Activated T-helper 2 cell treated with anti-CD3 and anti-CD28 coated beads, Interferon-gamma antibody, Interleukin-2, Interleukin-4, amounts not matched to agents 10 μg/mL and 5 μg/mL and 100 μg/mL, durations not matched to agents 14 hours and 24 hours and 36 hours (primary cell): Measurements from ENCODE around the gene ARID3B. TPM values are rescaled to one million over a fixed set of nuclear protein-coding genes. Genes with fewer than 3 reads are reported as not detected.

Experiments
- DNase-seq: peaks from one replicate; pipeline ENCODE4 v3.0.0; 2021; ENCODE audit warnings: low spot score
- H3K27ac Mint-ChIP-seq: one replicate; pipeline ENCODE4 v1.8.0; 2021; ENCODE audit warnings: mixed read lengths
- H3K27me3 Mint-ChIP-seq: one replicate; pipeline ENCODE4 v1.8.0; 2021; ENCODE audit warnings: low read depth, mixed read lengths
- H3K36me3 Mint-ChIP-seq: one replicate; pipeline ENCODE4 v1.8.0; 2021; ENCODE audit warnings: low read depth, mixed read lengths
- H3K4me1 Mint-ChIP-seq: one replicate; pipeline ENCODE4 v1.8.0; 2021; ENCODE audit warnings: low read depth, mixed read lengths
- H3K4me3 Mint-ChIP-seq: one replicate; pipeline ENCODE4 v1.8.0; 2021; ENCODE audit warnings: low read depth, mild to moderate bottlenecking, moderate library complexity, mixed read lengths
- H3K9me3 Mint-ChIP-seq: one replicate; pipeline ENCODE4 v1.8.0; 2021; ENCODE audit warnings: mixed read lengths
- intact Hi-C: fragments of 100-400 bp; cut with micrococcal nuclease; formaldehyde crosslinking; loops from one replicate; pipeline ENCODE4 v1.15.1; 2023
- total RNA-seq: library from RNA; stranded (reverse); gene quantifications from 2 replicates; pipeline ENCODE4 v1.2.3, GENCODE V29; 2022

Gene ARID3B
- total RNA-seq, 1 donor from 2014 or later, result 35.6 TPM

DNA sequence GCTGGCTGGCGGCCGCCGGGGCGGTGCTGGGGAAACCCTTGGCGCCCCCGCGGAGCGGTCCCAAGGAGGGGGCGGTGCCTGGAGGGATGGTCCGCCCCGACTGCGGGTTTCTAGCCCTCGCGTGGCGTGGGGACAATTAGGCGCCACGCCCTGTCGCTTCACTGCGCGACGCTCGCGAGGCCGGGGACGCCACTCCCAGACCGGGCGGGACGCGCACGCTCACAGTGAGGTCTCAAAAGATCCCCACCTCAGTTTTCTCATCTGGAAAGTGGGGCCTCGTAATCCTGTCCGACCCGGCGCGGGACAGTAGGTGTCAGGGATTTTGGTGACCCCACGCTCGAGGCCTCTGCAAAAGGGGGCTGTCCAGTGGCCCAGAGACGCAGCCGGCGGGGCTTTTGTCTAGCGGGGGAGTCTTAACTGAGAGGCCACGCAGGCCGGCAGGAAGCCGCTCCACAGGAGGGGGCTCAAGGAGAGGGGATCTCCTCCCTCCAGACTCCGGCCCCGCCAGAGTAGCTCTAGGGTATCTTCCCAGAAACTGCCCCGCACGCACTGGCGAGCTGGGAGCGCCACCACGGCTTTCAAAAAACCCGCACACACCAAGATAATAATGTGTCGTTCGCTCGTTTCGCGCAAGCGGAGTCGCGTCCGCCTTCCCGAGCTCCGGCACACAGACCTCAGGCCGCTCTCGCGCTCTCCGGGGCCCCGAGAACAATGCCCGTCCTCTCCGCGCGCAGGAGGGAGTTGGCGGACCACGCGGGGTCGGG is 73.9 kb downstream of the ARID3B start:
- DNase-seq, result peak; percentile 83
- H3K27me3 Mint-ChIP-seq, result no peaks in the 10 kb centered on the region
- intact Hi-C loops, result loop anchor here (1.0 to 2.0 kb wide), 4 partner anchors 16 to 241 kb away; partner anchors contain the start of gene UBL7
- peaks cover 28% of the 10 kb centered on the region for H3K4me1 Mint-ChIP-seq
- peak overlapping the region; percentile 96 for H3K4me3 Mint-ChIP-seq
- H3K36me3 Mint-ChIP-seq, result peaks cover 21% of the 10 kb centered on the region
- no peaks in the 10 kb centered on the region for H3K9me3 Mint-ChIP-seq
- H3K27ac Mint-ChIP-seq, result peak overlapping the region; percentile 97

GRCh38 chr15:74615508-74616365 is 74.7 kb downstream of the ARID3B start, which contains the start of gene CLK3:
CLK3 (plus strand) TSS chr15:74615836; CDS start chr15:74619197, 3,361 bp downstream.
- peak within 1 kb of the TSS; percentile 97 for H3K27ac Mint-ChIP-seq

GRCh38 chr15:74616366-74616939 is 75.4 kb downstream of the ARID3B start:
- Mint-ChIP-seq H3K4me1 (peaks cover 32% of the 10 kb centered on the region), H3K36me3 (peaks cover 35% of the 10 kb centered on the region), H3K9me3 (no peaks in the 10 kb centered on the region), H3K4me3 (peak overlapping the region; percentile 96), H3K27ac (peak overlapping the region; percentile 87), H3K27me3 (no peaks in the 10 kb centered on the region)
- DNase-seq, result peak; percentile 46
- intact Hi-C loops, result no loop called here

More at GRCh38 chr15:74615508-74616365, 74.7 kb downstream of the ARID3B start, which contains the start of gene CLK3:
- H3K9me3 Mint-ChIP-seq, result no peaks in the 10 kb centered on the region
- H3K36me3 Mint-ChIP-seq, result peaks cover 29% of the 10 kb centered on the region
- no peaks in the 10 kb centered on the region for H3K27me3 Mint-ChIP-seq
- peak within 1 kb of the TSS; percentile 96 for H3K4me3 Mint-ChIP-seq
- H3K4me1 Mint-ChIP-seq, result peaks cover 28% of the 10 kb centered on the region
- peak; percentile 95 for DNase-seq
- intact Hi-C loops, result loop anchor here (1.0 to 2.0 kb wide), 4 partner anchors 17 to 241 kb away; partner anchors contain the start of gene UBL7

DNA sequence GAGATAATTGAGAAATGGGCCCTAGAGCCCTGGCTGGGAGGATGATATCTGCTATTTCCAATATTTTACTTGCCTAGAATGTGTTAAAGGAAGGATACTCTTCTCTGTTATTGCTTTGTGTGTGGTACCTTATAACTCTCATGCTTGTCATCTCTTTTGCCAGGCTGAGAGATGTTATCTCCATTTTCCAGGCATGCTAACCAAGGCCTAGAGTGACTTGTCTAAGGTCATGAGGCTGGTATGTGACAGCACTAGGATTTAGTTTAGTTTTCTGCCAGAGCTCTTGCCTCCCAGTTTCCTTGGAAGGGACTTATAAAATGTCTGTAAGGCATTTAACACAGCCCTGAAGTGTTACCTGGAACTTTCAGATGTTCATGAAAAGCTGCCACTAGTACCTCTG is 76.0 kb downstream of the ARID3B start:
- intact Hi-C loops, result no loop called here
- no peak for DNase-seq
- H3K27me3 Mint-ChIP-seq, result no peaks in the 10 kb centered on the region
- peak overlapping the region; percentile 87 for H3K27ac Mint-ChIP-seq
- peaks cover 34% of the 10 kb centered on the region for H3K4me1 Mint-ChIP-seq
- no peaks in the 10 kb centered on the region for H3K9me3 Mint-ChIP-seq
- peak overlapping the region; percentile 96 for H3K4me3 Mint-ChIP-seq
- peaks cover 40% of the 10 kb centered on the region for H3K36me3 Mint-ChIP-seq

- intact Hi-C loops, result no loop called here
- Mint-ChIP-seq H3K27ac (peak overlapping the region; percentile 17), H3K4me1 (peaks cover 37% of the 10 kb centered on the region), H3K9me3 (no peaks in the 10 kb centered on the region), H3K4me3 (no peak overlapping the region), H3K36me3 (peaks cover 57% of the 10 kb centered on the region), H3K27me3 (no peaks in the 10 kb centered on the region)
- no peak for DNase-seq
Observed at GRCh38 chr15:74618841-74619596, 78.0 kb downstream of the ARID3B start.

- H3K27ac Mint-ChIP-seq, result no peak overlapping the region
- H3K4me3 Mint-ChIP-seq, result no peak overlapping the region
- H3K9me3 Mint-ChIP-seq, result no peaks in the 10 kb centered on the region
- H3K4me1 Mint-ChIP-seq, result peaks cover 37% of the 10 kb centered on the region
- intact Hi-C loops, result no loop called here
- H3K36me3 Mint-ChIP-seq, result peaks cover 68% of the 10 kb centered on the region
- no peak for DNase-seq
- no peaks in the 10 kb centered on the region for H3K27me3 Mint-ChIP-seq
Observed at GRCh38 chr15:74619916-74620635, 79.1 kb downstream of the ARID3B start.

GRCh38 chr15:74620636-74621545 is 79.9 kb downstream of the ARID3B start:
- peaks cover 42% of the 10 kb centered on the region for H3K4me1 Mint-ChIP-seq
- no peaks in the 10 kb centered on the region for H3K27me3 Mint-ChIP-seq
- peak overlapping the region; percentile 78 for H3K27ac Mint-ChIP-seq
- intact Hi-C loops, result no loop called here
- H3K4me3 Mint-ChIP-seq, result no peak overlapping the region
- peak; percentile 72 for DNase-seq
- no peaks in the 10 kb centered on the region for H3K9me3 Mint-ChIP-seq
- peaks cover 76% of the 10 kb centered on the region for H3K36me3 Mint-ChIP-seq

DNA sequence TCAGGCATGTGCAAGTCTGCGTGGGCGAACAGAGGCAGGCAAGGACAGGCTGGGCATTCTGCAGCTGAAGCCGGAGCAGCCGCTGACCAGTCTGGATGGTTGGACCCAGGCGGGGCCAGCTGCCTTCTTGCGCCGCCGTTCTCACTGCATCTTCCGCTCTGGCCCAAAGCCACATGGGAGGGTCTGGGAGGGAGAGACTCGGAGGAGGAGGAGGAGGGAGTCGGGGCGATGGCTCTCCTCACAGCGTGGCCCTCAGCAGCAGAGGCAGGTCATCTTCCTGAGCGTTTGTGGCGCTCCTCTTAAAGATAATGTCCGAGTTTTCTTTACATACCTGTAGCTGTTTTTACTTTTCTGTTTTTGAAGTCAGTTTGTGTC is 80.5 kb downstream of the ARID3B start:
- Mint-ChIP-seq H3K27me3 (no peaks in the 10 kb centered on the region), H3K36me3 (peaks cover 80% of the 10 kb centered on the region), H3K4me3 (no peak overlapping the region), H3K4me1 (peaks cover 40% of the 10 kb centered on the region), H3K27ac (no peak overlapping the region), H3K9me3 (no peaks in the 10 kb centered on the region)
- intact Hi-C loops, result no loop called here
- DNase-seq, result no peak

- intact Hi-C loops, result no loop called here
- no peaks in the 10 kb centered on the region for H3K9me3 Mint-ChIP-seq
- peaks cover 36% of the 10 kb centered on the region for H3K4me1 Mint-ChIP-seq
- no peak overlapping the region for H3K4me3 Mint-ChIP-seq
- peaks cover 79% of the 10 kb centered on the region for H3K36me3 Mint-ChIP-seq
- DNase-seq, result no peak
- H3K27me3 Mint-ChIP-seq, result no peaks in the 10 kb centered on the region
- H3K27ac Mint-ChIP-seq, result no peak overlapping the region
Observed at GRCh38 chr15:74621936-74622335, 80.9 kb downstream of the ARID3B start.

- Mint-ChIP-seq H3K36me3 (peaks cover 82% of the 10 kb centered on the region), H3K27ac (no peak overlapping the region), H3K4me3 (no peak overlapping the region), H3K9me3 (no peaks in the 10 kb centered on the region), H3K4me1 (peaks cover 28% of the 10 kb centered on the region), H3K27me3 (no peaks in the 10 kb centered on the region)
- DNase-seq, result no peak
- intact Hi-C loops, result no loop called here
Observed at GRCh38 chr15:74622758-74623157, 81.7 kb downstream of the ARID3B start.

- Mint-ChIP-seq H3K27me3 (no peaks in the 10 kb centered on the region), H3K4me3 (no peak overlapping the region), H3K4me1 (peaks cover 17% of the 10 kb centered on the region), H3K9me3 (no peaks in the 10 kb centered on the region), H3K27ac (no peak overlapping the region), H3K36me3 (peaks cover 93% of the 10 kb centered on the region)
- intact Hi-C loops, result no loop called here
- DNase-seq, result no peak
Observed at GRCh38 chr15:74624020-74624602, 83.1 kb downstream of the ARID3B start.
